ENCODE data around the gene MYZAP.

The MYZAP gene

DNA sequence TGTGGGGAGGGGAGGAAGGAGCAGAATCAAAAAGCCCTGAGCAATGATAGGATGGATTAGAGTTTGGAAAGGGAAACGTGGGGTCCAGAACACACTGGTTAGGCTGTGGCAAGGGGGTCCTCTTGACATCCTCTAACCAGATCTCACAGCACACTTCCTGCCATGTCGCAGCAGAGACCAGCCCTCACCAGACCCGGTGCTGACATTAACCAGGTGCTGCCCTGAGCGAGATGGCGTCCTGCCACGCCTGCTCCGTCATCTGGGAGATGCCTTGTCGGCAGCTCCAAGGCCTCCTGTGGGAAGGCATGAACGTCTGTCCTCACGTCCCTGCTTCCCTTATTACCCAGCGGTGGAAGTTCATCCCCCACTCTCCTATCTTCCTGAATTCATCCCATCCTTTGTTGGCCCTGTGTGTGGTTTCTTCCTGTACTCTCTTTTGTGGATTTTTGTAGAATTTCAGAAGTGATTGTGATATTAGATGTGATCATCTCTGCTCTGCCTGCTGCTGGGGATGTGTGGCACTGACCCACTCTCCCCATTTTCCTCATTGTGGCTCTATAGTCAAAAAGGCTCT, 29.4 kb upstream of the MYZAP start:
- DNase-seq (ENCODE audit: low read depth, low spot score) = no peak

DNA sequence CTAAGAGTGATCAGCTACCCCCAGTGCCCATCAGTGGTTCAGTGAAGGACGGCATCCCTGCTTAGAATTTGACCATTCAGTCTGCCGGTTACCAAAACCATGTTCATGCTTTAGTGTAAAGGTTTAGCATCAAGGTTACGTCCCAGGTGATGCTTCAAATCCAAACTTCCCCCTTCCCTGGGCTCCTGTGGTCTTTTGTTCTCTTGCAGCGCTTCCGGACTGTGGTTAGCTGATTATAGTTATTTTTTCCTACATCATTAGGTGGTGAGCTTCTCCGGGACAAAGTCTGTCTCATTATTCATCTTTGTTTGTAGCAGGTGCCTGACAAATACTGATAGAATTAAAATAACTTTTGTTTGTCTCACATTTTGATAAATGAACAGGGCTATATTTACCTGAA, 28.3 kb upstream of the MYZAP start:
- DNase-seq (ENCODE audit: low read depth, low spot score) = no peak

DNA sequence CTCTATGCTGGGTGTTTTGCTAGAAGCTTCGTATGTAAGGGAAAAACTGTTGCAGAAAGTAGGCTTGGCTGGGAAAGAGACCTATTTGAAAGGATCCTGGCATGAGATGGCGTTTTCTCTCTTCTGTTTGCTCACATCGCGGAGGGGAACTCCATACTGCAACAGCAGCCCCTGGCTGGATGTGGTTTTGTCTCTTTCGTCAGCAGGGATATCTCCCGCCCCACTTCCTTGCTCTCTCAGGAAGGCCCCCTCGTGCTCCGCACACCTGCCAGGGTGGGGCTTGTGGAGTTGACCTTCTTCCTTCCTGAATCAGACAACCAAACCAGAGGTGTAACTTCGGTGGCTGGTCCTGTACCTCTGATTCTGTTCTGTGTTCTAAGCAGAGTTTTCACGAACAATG, 26.4 kb upstream of the MYZAP start:
- DNase-seq (ENCODE audit: low read depth, low spot score) = no peak

DNA sequence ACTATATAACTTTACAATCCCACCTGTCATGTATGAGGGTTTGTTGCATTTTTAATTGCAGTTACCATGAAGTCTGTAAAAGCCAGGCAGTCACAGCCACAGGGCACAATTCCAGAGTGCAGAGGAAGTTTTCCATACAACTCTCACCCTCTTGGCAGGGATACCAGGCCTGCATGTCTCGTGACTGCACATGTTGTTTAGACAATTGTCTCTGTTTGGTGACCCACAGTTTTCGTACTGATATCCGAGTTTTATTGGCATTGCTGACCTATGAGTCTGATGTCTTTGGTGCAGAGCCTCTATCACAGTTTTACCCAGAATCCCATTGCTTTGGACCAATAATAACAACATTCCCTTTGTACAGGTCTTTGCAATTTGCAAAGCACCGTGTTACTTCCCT, 24.9 kb upstream of the MYZAP start:
- no peak for DNase-seq (ENCODE audit: low read depth, low spot score)

DNA sequence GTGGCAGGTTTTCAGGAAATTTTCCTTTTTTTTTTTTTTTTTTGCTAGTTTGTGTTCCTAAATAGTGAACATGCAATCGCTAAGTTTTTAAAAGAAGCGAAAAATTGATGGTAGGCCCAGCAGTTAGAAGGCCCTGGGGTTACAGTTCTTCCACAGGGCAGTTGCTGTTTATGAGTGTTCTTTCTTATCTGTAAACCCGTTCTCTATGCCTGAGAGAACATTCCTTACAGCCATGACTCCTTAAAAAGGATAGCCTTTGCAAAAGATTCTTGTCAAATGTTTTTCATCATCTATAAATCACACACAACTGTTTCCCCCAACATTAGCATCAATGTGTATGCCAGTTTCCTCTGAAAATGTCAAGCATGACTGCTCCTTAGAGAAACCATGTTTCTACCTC, 23.8 kb upstream of the MYZAP start:
- no peak for DNase-seq (ENCODE audit: low read depth, low spot score)

DNA sequence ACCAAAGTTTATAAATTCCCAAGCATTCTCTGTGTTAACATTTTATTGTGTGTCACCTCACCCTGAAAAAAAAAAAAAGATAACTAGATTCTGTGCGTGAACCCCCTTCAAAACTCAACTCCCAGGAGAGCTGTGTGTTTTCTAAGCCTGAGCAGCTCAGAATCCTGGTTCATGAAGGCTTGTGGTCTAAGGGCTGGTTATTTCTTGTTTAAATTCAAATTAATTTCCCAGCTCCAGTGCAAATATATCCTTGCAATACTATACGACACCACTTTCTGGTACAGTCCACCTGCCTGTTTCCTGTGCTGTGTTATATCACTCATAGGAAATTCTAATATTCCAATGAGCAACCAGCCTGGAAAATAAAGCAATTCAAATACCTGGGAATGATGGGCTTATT, 23.4 kb upstream of the MYZAP start:
- no peak for DNase-seq (ENCODE audit: low read depth, low spot score)

DNA sequence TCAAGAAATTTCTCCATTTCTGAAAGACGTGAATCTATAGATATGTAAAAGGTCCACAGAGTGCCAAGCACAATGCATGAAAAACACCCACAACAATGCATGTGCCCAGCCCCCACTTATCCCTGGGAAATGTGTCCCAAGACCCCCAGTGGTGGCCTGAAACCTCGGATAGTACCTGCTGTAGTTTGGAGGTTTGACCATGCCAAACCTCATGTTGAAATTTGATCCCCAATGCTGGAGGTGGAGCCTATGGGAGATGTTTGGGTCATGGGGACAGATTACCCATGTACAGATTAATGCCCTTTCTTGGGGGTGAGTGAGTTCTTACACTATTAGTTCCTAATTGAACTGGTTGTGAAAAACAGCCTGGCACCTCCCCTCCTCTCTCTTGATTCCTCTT, 21.4 kb upstream of the MYZAP start:
- DNase-seq (ENCODE audit: low read depth, low spot score) = no peak

DNA sequence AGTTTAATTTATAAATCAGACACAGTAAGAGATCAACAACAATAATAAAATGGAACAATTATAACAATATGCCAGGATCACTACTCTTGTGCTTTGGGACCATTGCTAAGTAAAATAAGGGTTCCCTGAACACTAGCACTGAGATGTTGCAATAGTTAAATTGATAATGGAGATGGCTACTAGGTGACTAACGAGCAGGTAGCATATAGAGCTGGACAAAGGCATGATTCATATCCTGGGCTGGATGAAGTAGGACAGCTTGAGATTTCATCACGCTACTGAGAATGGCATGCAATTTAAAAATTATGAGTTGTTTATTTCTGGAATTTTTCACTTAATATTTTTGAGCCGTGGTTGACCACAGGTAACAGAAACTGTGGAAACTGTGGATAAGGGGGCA, 20.7 kb upstream of the MYZAP start:
- no peak for DNase-seq (ENCODE audit: low read depth, low spot score)

DNA sequence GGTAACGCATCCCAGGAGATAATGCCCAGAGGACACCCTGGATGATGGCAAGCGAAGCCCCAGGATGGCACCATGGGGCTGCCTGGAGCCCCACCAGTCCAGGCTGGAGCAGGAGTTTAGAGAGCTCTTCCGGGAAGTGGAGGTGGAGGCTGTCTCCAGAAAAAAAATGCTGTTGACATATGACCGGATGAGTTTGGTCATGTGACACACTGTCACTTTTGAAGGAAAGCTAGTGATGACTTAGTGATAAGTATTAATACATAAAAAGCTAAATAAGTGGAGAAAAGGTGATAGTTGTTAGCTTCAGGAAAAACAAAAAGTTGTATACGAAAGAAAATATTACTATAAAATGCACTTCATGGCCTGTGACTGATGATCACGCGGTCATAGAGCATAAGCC, 20.0 kb upstream of the MYZAP start:
- DNase-seq (ENCODE audit: low read depth, low spot score) = no peak

DNA sequence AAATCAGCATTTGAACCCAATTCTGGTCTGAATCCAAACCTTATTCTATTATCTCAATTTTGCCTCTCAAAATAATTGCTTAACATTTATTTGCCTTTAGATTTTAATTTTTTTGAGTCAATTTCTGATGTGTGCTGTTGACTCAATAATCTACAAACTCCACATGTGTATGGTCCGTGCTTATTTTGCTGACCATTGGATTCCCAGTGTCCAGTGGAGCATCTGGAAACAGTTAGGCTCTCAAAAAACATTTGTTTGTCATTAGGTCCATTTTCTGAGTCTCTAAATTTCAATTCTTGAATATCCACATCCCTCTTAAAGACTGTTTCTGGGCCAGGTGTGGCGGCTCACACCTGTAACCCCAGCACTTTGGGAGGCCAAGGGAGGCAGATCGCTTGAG, 19.2 kb upstream of the MYZAP start:
- DNase-seq (ENCODE audit: low read depth, low spot score) = no peak

DNA sequence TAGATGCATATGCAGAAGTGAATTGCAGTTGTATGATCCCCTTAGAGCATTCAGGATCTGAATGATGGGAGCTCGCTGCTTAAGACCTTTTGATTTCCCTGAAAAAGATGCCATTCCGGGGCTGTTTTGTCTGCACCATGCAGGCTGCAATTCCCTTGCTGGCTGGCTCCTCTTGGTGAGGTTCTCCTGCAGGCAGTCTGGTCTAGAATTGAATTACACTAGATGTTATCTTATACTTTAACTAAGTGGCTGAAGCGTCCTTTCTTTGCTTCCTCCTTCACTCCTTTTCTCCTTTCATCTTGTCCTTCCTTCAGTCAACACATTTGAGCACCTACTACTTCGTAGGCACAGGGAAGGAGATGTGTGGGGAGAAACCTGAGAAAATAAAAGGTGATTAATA, 18.6 kb upstream of the MYZAP start:
- no peak for DNase-seq (ENCODE audit: low read depth, low spot score)

DNA sequence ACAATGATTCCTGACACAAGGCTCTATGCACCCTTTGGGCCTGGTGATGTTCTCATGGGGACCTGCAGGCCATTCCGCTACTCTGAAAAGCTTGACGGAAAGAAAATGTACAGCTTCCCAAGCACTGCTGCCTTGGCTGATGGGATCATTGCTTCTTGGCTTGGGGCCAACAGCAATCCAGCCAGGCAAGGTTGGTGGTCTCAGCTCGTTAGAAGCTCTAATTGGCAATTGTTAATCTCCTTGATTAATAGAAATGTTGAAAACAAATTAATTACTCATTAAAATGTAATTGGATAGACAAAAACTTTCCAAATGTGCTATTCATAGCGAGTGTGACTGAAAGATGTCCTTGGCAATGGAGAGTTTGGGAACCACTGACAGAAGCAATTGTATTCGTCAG, 16.3 kb upstream of the MYZAP start:
- DNase-seq (ENCODE audit: low read depth, low spot score) = no peak

DNA sequence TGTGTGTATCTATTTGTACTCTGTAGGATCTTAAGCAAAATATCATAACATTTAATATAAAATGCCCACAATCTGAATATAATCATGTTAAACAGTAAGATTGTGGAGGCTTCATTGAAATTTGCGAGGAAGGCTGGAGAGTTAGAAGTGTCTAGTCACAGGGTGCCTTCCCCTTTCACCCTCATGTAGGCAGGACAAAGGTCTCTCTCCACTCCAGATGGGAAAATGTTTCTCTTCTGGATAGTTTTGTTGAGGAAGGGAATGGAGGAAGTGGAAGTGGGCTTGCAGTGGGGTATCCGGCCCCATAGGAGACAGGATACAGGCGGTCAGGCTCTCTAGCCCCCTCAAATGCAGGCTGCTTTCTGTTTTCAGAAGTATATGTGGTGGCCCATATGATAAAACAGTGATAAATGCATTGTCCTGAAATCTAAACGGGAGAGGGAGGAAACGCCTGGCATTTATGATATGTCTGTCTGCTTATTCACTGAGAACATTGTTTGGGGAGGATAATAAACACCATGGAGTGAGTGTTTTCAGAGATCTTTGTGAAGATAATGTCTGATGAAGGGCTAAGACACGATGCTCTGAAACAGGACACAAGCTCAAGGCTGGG, 13.3 kb upstream of the MYZAP start:
- no peak for DNase-seq (ENCODE audit: low read depth, low spot score)

DNA sequence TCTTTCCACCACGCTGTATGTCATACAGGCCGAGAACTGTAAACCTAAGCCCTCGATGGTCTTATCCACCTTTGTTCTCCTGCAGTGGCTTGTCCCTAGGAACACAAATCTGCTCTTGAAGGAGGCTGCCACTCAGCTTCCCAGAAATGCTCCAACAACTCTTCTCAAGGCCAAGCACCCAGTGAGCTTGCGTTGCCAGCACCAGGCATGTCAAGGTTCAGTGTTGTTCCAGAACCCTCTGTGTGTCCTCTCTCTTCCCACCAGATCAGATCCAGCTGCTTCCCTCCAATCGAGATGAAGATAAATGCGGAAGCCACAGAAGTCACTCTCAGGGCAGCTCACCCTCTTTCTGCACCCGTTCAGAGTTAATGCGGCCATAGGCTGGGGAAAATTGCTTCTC, 11.3 kb upstream of the MYZAP start:
- no peak for DNase-seq (ENCODE audit: low read depth, low spot score)

DNA sequence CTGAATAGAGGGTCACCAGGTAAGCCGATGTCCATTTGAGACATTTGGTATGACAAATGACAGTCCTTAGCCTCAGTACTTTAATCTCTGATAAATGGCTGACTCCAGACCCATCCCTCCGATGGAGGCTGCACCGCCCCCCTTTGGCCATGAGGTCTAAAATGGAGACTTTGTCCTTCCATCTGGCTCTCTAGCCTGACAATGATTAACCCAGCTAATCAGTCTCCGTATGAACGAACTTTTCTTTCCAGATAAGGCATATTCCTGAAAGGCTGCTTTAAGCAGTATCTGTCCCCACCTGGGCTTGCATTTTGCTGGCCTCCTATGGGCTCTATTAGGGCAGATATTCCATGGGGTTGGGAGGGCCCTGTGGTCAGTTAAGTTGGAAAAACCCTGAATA, 10.8 kb upstream of the MYZAP start:
- DNase-seq (ENCODE audit: low read depth, low spot score) = no peak

DNA sequence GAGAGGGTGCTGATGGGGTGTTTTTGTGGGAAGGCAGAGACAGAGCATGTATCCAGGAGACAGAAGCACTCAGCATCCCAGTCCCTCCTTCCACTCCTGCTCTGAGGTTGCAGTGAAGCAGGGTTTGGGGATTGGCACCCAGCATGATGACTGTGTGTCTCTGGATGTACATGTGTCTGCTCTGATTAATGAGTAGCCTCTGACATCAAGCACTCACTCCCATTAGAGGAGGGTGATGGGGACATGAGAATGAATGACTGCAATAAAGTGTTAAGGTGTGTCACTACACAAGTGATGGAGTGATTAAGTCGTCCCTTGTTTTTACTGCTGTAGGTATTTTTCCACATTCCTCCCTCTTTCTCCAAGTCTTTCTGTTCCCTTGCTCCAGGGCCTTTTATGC, 9.6 kb upstream of the MYZAP start:
- no peak for DNase-seq (ENCODE audit: low read depth, low spot score)

DNA sequence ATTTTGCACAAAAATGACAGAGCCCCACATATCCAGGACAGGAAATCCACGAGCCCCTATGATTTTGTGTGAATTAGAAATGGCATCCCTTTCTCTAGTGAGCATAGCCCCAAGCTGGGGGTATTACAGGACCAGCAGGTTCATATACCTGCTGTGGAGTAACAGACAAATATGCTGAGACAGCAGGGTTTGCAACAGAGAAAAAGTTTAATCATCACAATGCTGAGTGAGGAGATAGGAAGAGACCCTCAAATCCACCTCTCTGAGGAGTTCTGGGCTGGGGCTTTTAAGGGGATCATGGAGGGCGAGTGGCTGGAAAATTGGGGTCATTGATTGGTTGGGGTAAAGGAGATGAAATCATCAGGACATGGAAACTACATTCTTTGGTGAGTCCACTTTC, 8.4 kb upstream of the MYZAP start:
- no peak for DNase-seq (ENCODE audit: low read depth, low spot score)

DNA sequence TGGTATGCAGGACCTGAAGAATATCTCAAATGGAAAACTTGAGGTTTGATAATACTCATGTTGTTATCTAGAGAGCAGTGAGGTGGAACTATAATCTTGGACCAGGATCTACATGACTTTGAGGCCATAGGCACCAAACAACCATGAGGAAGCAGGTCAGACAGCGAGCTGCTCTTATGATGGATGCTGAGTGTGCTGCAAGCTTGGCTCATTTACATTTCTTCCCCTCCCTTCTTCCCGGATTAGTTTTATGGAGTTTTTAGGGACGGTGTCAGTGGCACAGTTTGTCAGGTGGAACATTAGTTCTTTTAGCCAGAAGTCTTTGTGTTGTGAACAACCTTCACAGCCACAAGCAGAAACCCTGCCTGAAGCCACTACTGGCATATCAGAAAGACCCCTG, 8.0 kb upstream of the MYZAP start:
- no peak for DNase-seq (ENCODE audit: low read depth, low spot score)

DNA sequence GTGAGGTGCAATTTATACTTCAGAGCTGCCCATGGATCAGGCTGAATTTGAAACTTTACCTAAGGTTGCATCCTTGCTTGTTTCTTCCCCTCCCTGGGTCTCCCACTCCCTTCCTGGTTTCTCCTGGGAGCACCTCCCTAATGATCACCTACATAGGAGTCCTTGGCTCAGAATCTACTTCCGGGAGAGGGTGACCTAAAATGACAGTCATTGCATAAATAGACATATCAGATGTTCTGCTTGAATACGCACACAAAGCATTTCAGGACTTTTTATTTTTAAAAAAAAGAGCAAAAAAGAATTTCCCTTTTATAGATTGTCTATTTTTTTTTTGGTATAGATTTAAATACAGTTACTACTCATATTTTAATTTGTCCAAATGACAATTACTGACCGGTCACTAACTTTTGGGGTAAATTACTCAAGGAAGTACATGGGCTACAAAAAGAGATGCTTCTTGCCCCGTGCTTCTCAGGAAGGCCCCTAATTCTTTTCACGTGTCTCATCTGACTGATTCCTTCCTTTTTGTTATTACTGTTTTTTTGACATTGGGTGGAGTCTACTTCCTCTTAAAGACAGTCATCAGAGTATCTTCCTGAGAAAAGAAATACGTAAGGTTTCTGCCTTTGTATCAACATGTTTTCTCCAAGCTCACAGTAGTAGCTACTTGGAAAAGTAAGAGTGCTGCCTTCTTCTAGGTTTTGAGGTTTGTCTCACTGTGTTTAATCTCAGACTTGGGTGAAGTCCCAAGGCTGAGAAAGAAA, 4.9 kb upstream of the MYZAP start:
- no peak for DNase-seq (ENCODE audit: low read depth, low spot score)

DNA sequence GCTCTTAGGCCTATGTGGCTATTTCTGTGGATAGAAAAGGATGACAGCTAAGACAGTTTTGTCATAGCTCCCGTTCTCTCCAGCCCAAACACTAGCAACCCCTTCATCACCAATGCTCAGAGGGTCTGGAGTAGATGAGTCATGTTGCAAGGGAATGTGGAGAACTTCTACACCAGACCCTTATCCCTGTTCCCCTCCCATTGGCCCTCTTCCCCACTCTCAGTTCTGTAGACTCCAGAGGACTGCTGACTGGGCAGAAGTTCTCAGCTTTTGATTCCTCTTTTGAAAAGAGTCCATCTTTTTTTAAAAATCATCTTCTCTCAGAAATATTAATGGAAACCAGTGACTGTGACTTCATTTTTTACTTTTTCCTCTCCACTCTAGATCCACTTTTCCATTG, 2.4 kb upstream of the MYZAP start:
- no peak for DNase-seq (ENCODE audit: low read depth, low spot score)

DNA sequence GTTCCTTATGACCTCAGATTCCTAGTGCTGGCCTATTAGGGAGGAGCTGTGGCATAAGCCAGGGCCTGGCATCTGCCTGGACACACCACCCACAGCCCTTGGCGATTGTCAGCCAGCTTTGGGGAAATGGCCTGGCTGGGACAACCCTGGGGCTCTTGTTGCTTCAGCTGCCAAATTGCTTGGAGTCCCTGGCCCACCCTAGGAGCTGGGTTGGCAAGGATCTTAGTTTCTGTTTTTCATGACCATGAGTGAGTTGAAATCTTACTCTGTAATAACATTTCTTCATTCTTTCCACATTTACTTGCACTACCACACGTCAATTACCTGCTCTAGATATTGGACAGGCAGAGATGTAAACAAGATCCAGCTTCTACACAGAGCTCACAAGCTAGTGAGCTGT, 1.9 kb upstream of the MYZAP start:
- DNase-seq (ENCODE audit: low read depth, low spot score) = no peak

DNA sequence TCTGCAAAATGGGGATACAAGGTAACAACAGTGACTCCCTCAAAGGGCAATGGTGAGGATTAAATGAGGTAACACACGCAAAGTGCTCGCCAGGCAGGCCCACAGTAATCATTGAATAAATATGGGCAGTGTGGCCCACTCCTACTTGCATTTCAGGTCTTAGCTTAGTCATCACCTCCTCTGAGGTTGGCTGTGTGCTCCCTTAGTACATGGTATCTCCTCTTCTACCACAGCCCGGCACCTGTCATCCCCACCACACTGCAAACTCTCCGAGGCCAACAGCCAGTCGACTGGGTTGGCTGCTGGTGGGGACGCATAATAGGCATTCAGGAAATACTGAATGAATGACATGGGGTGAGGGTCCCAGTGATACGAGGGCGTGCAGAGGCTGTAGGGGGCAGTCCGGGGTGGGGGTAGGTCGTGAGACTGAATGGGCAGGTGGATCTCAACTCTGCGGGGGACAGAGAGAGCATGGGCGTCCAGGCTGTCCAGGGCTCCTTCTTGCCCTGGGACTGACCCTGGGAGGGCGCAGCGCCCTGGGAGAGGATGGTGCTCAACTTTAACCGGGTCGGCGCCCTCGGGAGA, 375 bp upstream of the MYZAP start:
- no peak for DNase-seq (ENCODE audit: low read depth, low spot score)

DNA sequence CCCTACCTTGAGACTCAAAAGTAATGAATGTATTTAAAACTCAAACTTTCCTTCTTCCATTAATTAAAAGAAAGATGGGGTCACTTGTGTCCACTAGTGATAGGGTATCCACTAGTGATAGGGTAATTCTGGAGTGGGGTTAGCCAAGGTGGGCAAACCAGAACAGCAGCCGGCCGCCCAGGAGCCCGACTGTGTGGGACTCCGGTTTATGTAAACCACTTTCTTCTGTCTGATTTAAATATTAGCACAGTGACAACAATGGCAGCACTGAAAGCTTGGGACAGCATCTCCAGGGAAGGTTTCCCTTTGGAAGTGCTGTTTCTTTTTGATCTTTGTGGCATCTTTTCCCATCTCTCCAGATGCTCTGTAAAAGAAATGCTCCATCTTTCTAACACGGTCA, 722 bp downstream of the MYZAP start:
- DNase-seq (ENCODE audit: low read depth, low spot score) = no peak
